GM15510 (cell line): Measurements from ENCODE around the gene DGCR2.

Experiments
- POLR2A ChIP-seq: IDR thresholded peaks from 3 replicates; pipeline ENCODE4 v1.6.1; 2011; ENCODE audit warnings: borderline replicate concordance; ENCODE audit not compliant: insufficient read length; ENCODE audit errors: extremely low read depth

DGCR2 gene

DNA sequence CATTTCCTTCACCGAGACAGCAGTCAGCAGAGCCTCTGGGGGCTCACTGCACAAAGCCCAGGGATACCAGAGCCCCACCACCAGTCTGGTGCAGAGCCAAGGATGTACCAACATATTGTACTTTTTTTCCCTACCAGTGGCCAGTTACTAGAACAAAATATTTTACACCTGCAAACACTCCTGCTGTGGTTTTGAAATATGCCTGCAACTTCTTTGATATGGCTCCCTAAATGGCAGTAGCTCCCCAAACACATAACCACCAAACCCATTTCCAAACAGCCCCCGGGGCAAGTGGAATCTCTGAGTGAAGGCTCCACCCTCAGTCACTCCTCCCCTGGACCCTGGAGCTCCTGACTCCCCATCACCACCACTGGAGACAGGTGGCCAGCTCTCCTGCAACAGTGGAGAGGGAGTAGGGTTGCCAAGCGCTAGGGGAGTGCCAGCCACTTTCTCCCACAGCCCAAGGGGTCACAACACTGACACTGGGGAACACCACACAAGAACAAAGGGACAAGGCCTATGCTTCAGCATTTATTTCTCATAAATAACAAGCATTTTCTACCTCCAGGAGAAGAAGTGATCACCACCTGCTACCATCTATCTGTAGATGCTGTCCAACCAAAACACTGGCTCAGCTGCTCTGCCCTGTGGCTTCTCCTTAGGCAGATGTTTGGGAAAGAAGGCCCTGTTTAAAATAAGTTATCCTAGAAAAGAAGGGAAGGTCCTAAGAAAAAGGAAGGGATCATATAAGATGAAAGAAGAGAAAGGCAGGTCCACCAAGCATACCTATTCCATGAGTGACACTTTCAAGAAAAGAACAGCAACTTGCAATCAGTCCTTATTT is 15.1 kb downstream of the DGCR2 start:
- TF ChIP-seq POLR2A: no peak

DNA sequence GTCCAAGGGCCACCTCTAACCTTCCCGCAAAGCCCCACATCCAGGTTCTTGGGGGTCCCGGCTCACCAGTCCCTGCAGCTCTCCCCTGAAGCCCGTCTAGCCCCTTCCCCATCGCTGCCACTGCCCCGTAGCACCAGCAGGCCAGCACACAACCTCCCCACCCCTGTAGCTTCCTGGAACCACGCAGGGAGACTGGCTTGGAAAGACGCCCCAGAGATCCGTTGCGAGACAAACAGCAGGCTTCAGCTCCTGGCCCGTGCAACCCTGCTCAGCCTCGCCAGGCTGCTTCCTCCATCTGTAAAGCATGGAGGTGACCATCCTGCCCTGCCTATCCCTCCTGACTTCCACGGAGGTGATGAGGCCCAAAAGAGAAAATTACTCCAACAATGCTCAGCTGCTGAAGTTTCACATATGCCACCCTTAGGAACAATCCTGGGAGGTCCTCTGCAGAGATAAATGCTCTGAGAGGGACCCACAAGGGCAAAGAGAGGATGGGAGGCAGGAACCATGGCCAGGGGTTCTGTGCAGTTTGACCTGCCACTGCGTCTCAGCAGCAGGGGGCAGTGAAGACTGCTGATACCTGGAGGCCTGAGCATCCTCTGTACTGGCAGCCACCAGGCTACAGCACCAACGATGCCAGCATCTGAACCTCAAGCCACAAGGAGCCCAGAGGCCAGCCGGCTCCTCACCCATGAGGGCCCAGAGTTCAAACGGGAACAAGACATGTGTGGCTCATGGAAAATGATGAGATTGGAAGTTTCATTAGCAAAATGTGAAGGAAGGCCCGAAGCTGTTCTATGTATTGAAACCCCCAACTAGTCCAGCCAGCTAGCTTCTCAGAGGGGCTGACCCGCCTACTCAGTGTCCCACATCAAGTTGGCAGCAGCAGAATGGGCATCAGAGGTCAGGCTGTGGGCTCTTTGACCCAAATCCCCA is 16.1 kb downstream of the DGCR2 start:
- no peak for TF ChIP-seq POLR2A

DNA sequence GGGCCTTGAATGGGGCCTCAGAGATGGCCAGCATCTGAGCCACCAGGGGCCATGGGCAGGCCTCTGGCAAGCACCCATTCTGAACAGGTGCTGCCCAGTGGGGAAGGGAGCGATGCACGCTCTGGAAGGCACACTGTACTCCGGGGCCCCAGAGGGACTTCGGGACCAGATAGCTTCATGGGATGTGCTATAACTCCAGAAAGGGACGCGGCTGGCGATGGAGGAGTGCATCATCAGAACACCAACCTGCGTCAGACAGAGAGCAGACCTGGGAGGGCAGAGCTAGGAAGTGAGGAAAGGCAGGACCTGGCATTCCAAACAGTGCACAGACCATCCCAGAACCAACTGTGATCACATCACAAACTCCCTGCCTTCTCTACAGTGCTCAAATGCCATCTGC is 16.8 kb downstream of the DGCR2 start:
- no peak for TF ChIP-seq POLR2A

DNA sequence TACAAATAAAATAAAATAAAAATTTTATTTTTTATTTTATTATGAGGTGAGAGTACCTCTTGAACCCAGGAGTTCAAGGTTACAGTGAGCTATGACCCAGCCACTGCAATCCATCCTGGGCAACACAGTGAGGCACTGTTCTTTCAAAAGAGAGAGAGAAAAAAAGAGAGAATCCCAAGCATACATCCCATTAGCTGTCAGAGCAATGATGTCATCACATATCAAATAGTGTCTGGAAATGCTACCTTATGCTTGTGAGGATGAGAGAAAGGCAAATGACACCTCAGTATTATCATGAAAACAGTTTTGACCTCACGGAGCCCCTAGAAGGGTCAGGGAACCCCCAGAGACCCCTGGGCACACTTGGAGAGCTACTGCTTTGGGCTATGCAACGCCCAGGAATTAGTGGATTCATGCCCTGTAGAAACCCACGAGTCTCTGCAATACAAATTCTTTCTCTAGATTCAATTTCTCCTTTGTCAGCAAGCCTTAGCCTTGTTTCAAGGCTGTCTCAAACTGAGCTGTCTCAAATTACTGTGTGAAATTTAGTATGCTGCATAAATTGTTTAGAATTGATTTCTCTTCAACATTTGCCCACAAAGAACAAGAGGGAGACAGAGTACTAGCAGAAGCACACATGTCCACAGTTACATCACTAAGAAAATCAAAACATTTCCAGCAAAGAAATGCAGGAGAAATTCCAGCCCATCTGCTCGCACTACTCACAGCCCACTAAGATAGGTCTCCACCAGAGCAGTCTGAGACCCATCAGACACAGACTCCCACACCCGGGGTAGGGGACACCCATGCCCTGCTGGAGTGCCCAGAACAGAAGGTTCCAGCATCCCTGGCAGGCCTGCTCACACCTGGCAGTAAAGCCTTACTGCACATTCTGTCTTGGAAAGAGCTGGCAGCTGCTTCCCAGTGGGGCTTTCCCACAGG is 18.1 kb downstream of the DGCR2 start:
- no peak for TF ChIP-seq POLR2A

DNA sequence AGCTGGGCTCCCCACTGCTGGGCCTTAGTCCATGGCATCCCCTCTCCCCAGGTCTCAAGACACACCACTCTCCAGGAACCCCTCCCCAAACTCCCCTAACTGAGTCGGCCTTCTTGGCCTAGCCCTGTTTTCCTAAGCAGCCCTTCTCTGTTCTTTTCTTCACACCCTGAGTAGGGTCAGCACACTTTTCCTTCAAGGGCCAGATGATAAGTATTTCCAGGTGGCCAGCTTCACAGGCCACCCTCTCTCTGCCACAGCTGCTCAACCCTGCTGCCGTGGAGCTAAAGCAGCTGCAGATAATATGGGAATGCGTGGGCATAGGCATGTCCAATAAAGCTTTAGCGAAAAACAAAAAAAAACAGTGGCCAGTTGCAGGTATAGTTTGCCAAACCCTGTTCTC is 24.1 kb downstream of the DGCR2 start:
- TF ChIP-seq POLR2A: no peak

DNA sequence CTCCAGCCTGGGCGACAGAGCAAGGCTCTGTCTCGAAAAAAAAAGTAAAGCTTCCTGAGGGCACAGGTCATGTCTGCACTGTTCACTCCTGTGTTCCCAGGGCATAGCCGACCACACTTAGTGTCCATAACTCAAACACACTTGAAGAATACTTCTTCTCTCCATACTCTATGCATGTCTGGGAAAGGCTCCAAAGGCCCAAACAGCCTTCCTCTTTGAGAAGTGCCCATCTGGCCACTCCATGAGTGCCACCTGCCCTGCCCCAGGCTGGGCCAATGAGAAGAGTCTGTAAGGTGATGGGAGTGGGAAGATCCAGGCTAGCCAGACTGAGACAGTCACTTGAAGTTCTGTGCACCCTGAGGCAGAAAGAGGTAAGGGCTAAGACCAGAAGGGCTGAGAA is 24.7 kb downstream of the DGCR2 start:
- TF ChIP-seq POLR2A: no peak

DNA sequence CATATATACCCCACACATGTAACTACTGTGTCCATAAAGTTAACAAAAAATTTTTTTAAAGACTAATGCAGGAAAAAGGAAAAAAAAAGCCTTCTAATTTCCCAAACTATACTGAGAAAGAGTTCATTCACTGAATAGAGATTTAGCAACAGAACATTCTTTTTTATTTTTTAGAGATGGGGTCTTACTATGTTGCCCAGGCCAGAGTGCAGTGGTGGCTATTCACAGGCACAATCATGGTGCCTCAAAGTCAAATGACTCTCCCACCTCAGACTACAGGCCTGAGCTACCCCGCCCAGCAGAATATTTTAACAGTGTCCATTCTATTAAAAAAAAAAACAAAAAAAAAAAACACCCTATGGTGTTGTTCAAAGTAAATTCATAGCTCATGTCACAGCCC is 25.7 kb downstream of the DGCR2 start:
- TF ChIP-seq POLR2A: no peak

DNA sequence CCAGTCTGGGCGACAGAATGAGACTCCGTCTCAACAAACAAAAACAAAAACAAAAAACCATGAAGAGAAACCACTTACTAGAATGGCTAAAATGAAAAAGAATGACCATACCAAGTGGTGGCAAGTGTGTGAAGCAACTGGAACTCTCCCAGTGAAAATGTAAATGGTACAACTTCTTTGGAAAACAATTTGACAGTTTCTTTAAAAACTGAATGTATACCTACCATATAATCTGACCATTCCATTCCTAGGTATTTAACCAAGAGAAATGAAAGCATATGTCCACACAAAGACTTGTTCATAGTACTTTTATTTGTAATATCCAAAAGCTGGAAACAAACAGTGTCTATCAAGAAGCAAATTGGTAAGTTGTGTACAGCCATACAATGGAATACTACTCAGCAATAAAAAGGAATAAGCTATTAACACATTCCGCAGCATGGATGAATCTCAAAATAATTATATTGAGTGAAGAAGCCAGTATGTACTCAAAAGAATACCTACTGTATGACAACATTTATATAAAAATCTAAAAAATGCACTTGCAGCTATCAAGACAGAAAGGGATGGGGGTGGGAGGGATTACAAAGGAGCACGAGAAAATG is 27.7 kb downstream of the DGCR2 start:
- TF ChIP-seq POLR2A: no peak

DNA sequence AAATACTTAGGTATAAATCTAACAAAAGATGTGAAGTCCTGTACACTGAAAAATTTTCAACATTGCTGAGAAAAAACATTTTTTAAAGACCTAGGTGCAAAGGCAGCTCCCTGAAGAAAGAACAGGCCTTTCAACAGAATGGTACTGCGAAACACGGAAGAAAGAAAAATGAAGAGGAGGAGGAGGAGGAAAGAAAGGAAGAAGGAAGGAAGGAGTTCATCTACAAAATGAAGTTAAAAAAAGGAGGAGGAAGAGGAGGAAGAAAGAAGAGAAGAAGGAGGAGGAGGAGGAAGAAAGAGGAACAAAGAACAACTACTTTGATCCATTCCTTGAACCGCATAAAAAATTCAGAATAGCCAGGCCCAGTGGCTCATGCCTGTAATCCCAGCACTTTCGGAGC is 29.5 kb downstream of the DGCR2 start:
- no peak for TF ChIP-seq POLR2A

DNA sequence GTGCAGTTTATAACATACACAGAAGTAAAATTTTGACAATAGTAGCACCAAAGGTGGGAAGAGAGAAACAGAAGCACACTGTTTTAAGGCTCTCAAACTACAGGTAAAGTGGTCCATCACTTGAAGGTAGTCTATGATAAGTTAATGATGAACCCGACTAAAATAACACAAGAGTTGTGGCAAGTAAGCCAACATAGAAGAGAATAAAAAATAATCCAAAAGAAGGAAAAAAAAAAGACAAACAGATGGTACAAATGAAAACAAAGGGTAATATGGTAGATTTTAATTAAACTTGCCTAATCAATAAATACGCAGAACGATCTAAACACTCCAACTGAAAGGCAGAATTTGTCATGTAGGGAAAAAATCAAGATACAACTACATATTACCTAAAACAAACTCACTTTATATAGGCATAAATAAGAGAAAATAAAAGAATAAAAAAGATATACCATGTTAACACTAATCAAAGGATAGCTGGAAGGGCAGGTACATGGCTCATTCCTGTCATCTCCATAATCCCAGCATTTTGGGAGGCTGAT is 31.6 kb downstream of the DGCR2 start:
- no peak for TF ChIP-seq POLR2A

DNA sequence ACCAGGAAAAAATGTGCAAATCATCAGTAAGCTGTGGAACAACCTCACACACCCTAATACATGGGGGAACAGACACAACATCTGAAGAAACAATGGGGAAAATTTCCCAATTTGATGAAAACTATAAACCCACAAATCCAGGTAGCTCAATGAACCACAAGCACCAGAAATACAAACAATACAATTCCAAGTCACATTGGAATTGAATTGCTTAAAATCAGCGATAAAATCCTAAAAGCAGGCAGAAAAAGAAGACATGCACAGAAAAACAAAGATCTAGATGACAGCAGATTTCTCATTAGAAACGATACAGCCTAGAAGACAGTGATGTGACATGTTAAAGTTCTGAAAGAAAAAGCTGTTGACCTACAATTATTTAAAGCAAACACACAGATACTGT is 32.0 kb downstream of the DGCR2 start:
- TF ChIP-seq POLR2A: no peak

DNA sequence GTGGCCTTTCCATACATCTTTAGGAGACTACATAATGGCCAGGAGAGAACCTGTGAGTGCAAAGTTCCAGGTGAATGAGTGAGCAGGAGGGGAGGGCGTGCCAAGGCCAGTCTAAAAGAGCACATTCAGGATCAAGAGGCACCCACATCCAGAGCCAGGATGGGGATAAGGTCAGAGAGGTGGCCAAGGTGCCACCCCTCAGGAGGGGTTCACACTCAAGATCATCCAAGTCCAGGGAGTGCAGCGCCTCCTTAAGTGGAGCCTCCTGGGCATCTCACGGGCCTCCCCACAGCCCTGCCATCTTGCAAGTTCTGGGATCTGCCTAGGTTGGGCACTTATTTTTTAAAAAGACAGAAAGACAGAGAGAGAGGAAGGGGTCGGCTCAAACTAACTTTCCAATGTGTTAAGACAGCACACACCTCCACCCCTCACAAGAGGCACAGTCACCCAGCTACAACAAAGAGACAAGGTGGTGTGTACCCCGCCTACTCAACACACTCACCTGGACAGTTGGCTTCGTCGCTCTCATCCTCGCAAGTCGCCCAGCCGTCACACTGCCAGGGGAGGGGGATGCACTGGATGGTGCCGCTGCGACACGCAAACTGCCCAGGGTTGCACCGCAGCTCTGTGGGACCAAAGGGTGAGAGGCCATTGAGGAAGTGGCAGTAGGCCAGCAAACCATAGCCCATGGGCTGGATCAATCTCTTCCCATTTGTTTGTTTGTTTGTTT is 33.2 kb downstream of the DGCR2 start:
- TF ChIP-seq POLR2A: no peak

DNA sequence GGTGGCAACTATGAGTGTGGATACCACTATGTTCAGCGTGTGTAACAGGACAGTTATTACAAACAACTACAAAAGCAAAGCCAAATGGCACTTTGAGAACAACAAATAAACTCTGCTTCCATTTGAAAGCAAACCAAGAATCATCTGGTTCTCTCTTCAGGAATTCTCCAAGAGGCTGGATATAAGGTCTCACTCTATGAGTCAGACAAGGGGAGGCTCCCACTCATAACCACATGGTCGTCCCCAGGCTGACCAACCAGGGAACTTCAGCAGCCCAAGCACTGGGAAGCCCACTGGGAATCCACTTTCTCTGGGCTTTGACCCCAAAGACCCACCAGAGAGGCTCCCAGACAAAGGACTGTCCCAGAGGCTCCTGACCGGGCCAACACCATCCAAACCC is 35.3 kb downstream of the DGCR2 start:
- TF ChIP-seq POLR2A: no peak

DNA sequence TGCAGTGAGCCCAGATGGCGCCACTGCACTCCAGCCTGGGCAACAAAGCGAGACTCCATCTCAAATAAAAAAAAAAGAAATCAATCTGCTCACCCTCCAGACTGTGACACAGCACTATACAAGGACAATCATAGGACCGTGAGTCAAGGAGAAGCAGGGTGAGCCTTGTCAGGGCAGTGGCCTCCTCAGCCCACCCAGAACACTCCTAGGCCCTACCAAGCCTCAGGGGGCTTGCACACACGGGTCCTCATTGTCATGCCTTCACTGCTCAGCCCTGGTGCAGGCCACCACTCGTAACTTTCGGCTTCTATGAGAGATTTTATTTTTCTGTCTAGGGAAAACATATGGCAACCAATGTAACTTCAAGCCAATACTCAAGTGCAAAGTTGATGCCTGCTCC is 35.8 kb downstream of the DGCR2 start:
- no peak for TF ChIP-seq POLR2A

DNA sequence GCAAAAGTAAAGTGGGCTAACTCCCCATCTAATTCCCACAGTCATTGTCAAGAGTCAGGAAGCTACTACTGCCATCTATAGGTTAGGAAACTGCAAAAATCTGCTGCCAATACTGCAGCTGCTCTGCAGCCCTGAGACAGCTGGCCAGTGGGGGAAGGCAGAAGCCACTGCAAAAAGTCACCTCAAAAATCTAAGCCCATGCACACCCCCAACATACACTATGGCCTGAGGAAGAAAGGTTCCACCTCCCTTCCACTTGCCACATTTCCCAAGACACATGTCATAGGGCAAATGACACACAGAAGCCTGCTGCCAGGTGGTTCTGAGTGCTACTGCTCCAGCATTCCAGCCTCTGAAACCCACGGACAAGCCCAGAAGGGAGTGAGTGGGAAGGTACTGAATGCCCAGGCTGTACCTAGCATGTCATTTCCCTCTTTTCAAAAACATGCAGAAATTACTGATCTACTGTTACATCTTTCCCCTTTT is 36.9 kb downstream of the DGCR2 start:
- TF ChIP-seq POLR2A: no peak
